GM23248 (cell line): ENCODE measurements around the gene DSG4. TPM values are rescaled to one million over a fixed set of nuclear protein-coding genes. Genes with fewer than 3 reads are reported as not detected.
"Not testable (repeated sequence)": the region's sequence is repeated elsewhere in the genome, so short reads cannot be mapped to it uniquely, and the experiment has no call there.

Experiments
- DNase-seq: peaks from one replicate; pipeline ENCODE4 v3.0.0-alpha.2; 2015
- H2AFZ ChIP-seq: fragments of 200-600 bp; sonication (generic); 2 replicates; pipeline ENCODE4 v1.6.1; 2016; ENCODE audit warnings: antibody characterized with exemption
- H3F3A ChIP-seq: fragments of 200-600 bp; sonication (generic); 2 replicates; pipeline ENCODE4 v1.6.1; 2016; ENCODE audit warnings: mild to moderate bottlenecking, antibody characterized with exemption, mixed run types; ENCODE audit not compliant: insufficient read depth
- H3K27ac ChIP-seq: fragments of 200-600 bp; sonication (generic); 2 replicates; pipeline ENCODE4 v1.5.1; 2016; ENCODE audit warnings: mild to moderate bottlenecking
- H3K27me3 ChIP-seq: fragments of 200-600 bp; sonication (generic); replicated peaks from 2 replicates; pipeline ENCODE4 v1.6.1; 2016; ENCODE audit warnings: mild to moderate bottlenecking; ENCODE audit not compliant: insufficient read depth
- H3K36me3 ChIP-seq: fragments of 200-600 bp; sonication (generic); 2 replicates; pipeline ENCODE4 v1.6.1; 2016; ENCODE audit warnings: low read depth, mild to moderate bottlenecking
- H3K4me1 ChIP-seq: fragments of 200-600 bp; sonication (generic); 2 replicates; pipeline ENCODE4 v1.6.1; 2016; ENCODE audit warnings: mild to moderate bottlenecking; ENCODE audit not compliant: insufficient read depth
- H3K4me2 ChIP-seq: fragments of 200-600 bp; sonication (generic); one replicate; pipeline ENCODE4 v1.6.1; 2016; ENCODE audit warnings: mild to moderate bottlenecking; ENCODE audit not compliant: unreplicated experiment
- H3K4me3 ChIP-seq: fragments of 200-600 bp; sonication (generic); 2 replicates; pipeline ENCODE4 v1.5.1; 2016; ENCODE audit warnings: mild to moderate bottlenecking
- H3K79me2 ChIP-seq: fragments of 200-600 bp; sonication (generic); 2 replicates; pipeline ENCODE4 v1.6.1; 2016; ENCODE audit warnings: mild to moderate bottlenecking; ENCODE audit not compliant: insufficient read depth
- H3K9ac ChIP-seq: fragments of 200-600 bp; sonication (generic); 2 replicates; pipeline ENCODE4 v1.6.1; 2016; ENCODE audit warnings: mild to moderate bottlenecking
- H3K9me2 ChIP-seq: fragments of 200-600 bp; sonication (generic); 2 replicates; pipeline ENCODE4 v1.6.1; 2016; ENCODE audit warnings: mixed run types, mild to moderate bottlenecking, moderate library complexity; ENCODE audit not compliant: insufficient read depth
- H3K9me3 ChIP-seq: fragments of 200-600 bp; sonication (generic); one replicate; pipeline ENCODE4 v1.6.1; 2017; ENCODE audit warnings: low read depth
- H4K20me1 ChIP-seq: fragments of 200-600 bp; sonication (generic); 2 replicates; pipeline ENCODE4 v1.6.0; 2016; ENCODE audit not compliant: insufficient read depth
- EZH2 ChIP-seq: fragments of 200-600 bp; sonication (generic); IDR thresholded peaks from 2 replicates; pipeline ENCODE4 v1.6.1; 2018; ENCODE audit warnings: antibody characterized with exemption, mild to moderate bottlenecking; ENCODE audit not compliant: insufficient read depth, poor library complexity, severe bottlenecking
- EZH2phosphoT487 ChIP-seq: fragments of 200-600 bp; sonication (generic); IDR thresholded peaks from 2 replicates; pipeline ENCODE4 v1.6.1; 2018; ENCODE audit warnings: antibody characterized with exemption, moderate library complexity, mild to moderate bottlenecking, low read depth; ENCODE audit not compliant: insufficient read depth
- WGBS, 2 experiments: methylation state at CpG; one replicate each; pipeline ENCODE4 v1.1.6; 2015 to 2017; ENCODE audit warnings: low lambda C conversion rate in 2 of 2, low coverage in 1 of 2; ENCODE audit errors: missing lambda C conversion rate in 2 of 2; 5-methylcytosine and 5-hydroxymethylcytosine counted together
- in situ Hi-C: fragments of 300-500 bp; cut with MboI; formaldehyde crosslinking; loops from 2 replicates; pipeline ENCODE4 v1.15.0; 2020
- polyA plus RNA-seq: library from polyadenylated mRNA; unstranded; fragments of >200 nt; fragmentation: Nextera tagmentation; extraction: Ambion mirVana; gene quantifications from 2 replicates; pipeline ENCODE4 v1.2.1, GENCODE V29; 2016
- total RNA-seq: library from RNA; depleted of rRNA; stranded (reverse); fragments of >200 nt; shearing (Covaris generic); gene quantifications from 2 replicates; pipeline ENCODE4 v1.2.3, GENCODE V29; 2014; rRNA removed

DSG4 gene
- not detected in 2 replicates for total RNA-seq
- not detected in 2 replicates for polyA plus RNA-seq

- Histone ChIP-seq H2AFZ (no peak within 1 kb of the TSS), H3K27ac (no peak within 1 kb of the TSS), H4K20me1 (no peaks in the 10 kb centered on the region), H3K4me2 (no peak within 1 kb of the TSS), H3K9me3 (no peaks in the 10 kb centered on the region), H3K9ac (no peak within 1 kb of the TSS), H3K4me1 (no peaks in the 10 kb centered on the region), H3K4me3 (no peak within 1 kb of the TSS), H3F3A (no peaks in the 10 kb centered on the region), H3K79me2 (no peaks in the 10 kb centered on the region), H3K27me3 (no peaks in the 10 kb centered on the region), H3K36me3 (no peaks in the 10 kb centered on the region), H3K9me2 (no peaks in the 10 kb centered on the region)
- no peak for DNase-seq
- TF ChIP-seq EZH2phosphoT487 (no peak), EZH2 (no peak)
- in situ Hi-C loops, result no loop called here
- WGBS, 2 experiments, result 19 to 25% methylated on average over 3 of the region's 3 CpGs
Measured at GRCh38 chr18:31376477-31376876, at the start of gene DSG4. Gene DSG4, plus strand, starts transcription at chr18:31376777. Its CDS starts 135 bp downstream, at chr18:31376912.

DNA sequence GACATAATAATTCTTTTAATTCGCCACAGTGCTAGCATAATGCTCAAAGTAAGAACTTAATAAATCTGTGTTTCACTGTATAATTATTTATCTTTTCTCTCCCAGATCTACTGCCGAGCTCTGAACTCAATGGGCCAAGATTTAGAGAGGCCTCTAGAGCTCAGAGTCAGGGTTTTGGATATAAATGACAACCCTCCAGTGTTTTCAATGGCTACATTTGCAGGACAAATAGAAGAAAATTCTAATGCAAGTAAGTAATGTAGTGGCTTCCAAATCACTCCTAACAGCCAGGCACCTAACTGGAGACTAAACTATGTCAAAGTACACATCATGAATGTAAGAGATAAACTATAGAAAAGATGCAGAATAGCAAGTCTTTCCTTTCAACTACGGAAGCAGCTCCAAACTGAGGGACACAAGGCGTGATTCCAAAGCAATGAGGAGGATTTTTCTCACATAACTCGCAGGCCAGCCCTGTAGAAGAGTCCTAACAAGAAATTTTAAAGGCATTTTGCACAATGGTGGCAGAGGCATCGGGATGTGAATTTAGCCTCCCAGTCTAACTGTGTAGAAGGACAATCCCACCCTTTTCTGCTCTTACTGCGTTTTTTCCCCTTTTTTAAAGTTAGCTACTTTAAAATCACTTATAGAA, 46.7 kb upstream of the DSG4 start:
- Histone ChIP-seq H3K27me3 (no peaks in the 10 kb centered on the region), H3K79me2 (no peaks in the 10 kb centered on the region), H3K9me3 (no peaks in the 10 kb centered on the region), H3K36me3 (no peaks in the 10 kb centered on the region), H2AFZ (no peak overlapping the region), H3K27ac (no peak overlapping the region), H3K9ac (no peak overlapping the region), H3K9me2 (no peaks in the 10 kb centered on the region), H3K4me2 (no peak overlapping the region), H3K4me1 (no peaks in the 10 kb centered on the region), H4K20me1 (no peaks in the 10 kb centered on the region), H3F3A (no peaks in the 10 kb centered on the region), H3K4me3 (no peak overlapping the region)
- in situ Hi-C loops, result no loop called here
- WGBS, 2 experiments, result 4 to 7% methylated on average over 7 of the region's 7 CpGs
- DNase-seq, result no peak
- no peak for TF ChIP-seq EZH2
- no peak for TF ChIP-seq EZH2phosphoT487

GRCh38 chr18:31343454-31343853, 33.1 kb upstream of the DSG4 start:
- no peak overlapping the region for H3K4me2 ChIP-seq
- no peak for DNase-seq
- in situ Hi-C loops, result no loop called here
- H3K27me3 ChIP-seq, result no peaks in the 10 kb centered on the region
- H3F3A ChIP-seq, result no peaks in the 10 kb centered on the region
- no peaks in the 10 kb centered on the region for H3K9me2 ChIP-seq
- no peaks in the 10 kb centered on the region for H3K9me3 ChIP-seq
- 8 to 13% methylated on average over 4 of the region's 4 CpGs for WGBS, 2 experiments
- no peaks in the 10 kb centered on the region for H3K4me1 ChIP-seq
- no peak overlapping the region for H3K4me3 ChIP-seq
- no peak overlapping the region for H3K9ac ChIP-seq
- TF ChIP-seq EZH2 (no peak), EZH2phosphoT487 (no peak)
- H2AFZ ChIP-seq, result no peak overlapping the region
- H3K79me2 ChIP-seq, result no peaks in the 10 kb centered on the region
- H3K27ac ChIP-seq, result no peak overlapping the region
- H4K20me1 ChIP-seq, result no peaks in the 10 kb centered on the region
- no peaks in the 10 kb centered on the region for H3K36me3 ChIP-seq

DNA sequence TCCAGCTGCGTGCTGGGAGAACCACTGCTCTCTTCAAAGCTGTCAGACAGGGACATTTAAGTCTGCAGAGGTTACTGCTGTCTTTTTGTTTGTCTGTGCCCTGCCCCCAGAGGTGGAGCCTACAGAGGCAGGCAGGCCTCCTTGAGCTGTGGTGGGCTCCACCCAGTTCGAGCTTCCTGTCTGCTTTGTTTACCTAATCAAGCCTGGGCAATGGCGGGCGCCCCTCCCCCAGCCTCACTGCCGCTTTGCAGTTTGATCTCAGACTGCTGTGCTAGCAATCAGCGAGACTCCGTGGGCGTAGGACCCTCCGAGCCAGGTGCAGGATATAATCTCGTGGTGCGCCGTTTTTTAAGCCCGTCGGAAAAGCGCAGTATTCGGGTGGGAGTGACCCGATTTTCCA, 23.2 kb upstream of the DSG4 start:
- H3F3A ChIP-seq, H3K27ac ChIP-seq, H4K20me1 ChIP-seq, H3K9me3 ChIP-seq, H3K79me2 ChIP-seq, H3K9ac ChIP-seq, H2AFZ ChIP-seq, H3K4me2 ChIP-seq, H3K27me3 ChIP-seq, H3K36me3 ChIP-seq, H3K9me2 ChIP-seq, in situ Hi-C loops, H3K4me3 ChIP-seq, H3K4me1 ChIP-seq, DNase-seq: not testable (repeated sequence)
- 69 to 72% methylated on average over 13 to 16 of the region's 17 CpGs for WGBS, 2 experiments

GRCh38 chr18:31354990-31355389, 21.6 kb upstream of the DSG4 start:
- Histone ChIP-seq H3K27me3 (no peaks in the 10 kb centered on the region), H3K4me2 (no peak overlapping the region), H3K27ac (no peak overlapping the region), H3K9me3 (no peaks in the 10 kb centered on the region), H3K4me1 (no peaks in the 10 kb centered on the region), H3K4me3 (no peak overlapping the region), H3K9me2 (no peaks in the 10 kb centered on the region), H2AFZ (no peak overlapping the region), H3K79me2 (no peaks in the 10 kb centered on the region), H3K36me3 (no peaks in the 10 kb centered on the region), H4K20me1 (no peaks in the 10 kb centered on the region), H3K9ac (no peak overlapping the region), H3F3A (no peaks in the 10 kb centered on the region)
- in situ Hi-C loops, result no loop called here
- 45 to 48% methylated on average over 8 of the region's 8 CpGs for WGBS, 2 experiments
- TF ChIP-seq EZH2phosphoT487, result no peak
- no peak for TF ChIP-seq EZH2
- no peak for DNase-seq
